Body of pancreas (tissue), 4 donors: ENCODE measurements around the gene USHBP1. TPM values are rescaled to one million over a fixed set of nuclear protein-coding genes. Genes with fewer than 3 reads are reported as not detected.

Experiments used
- ATAC-seq: fragments of 150-250 bp; one replicate; pipeline ENCODE4 v1.9.1; 2016
- DNase-seq, 4 donors: peaks; one replicate each; pipeline ENCODE4 v3.0.0-alpha.2; 2019
- H3K27ac ChIP-seq, 4 donors: fragments of 200-600 bp; sonication (generic); 1 replicate in 3 of 4; 2 replicates in 1 of 4; pipeline versions ENCODE4 v1.5.1 to v1.6.1; 2016 to 2019; ENCODE audit warnings: mild to moderate bottlenecking in 1 of 4, mixed read lengths in 1 of 4, moderate library complexity in 1 of 4
- H3K27me3 ChIP-seq, 2 donors: fragments of 200-600 bp; sonication (generic); one replicate each; pipeline ENCODE4 v1.6.0; 2016; ENCODE audit warnings: mild to moderate bottlenecking in 1 of 2
- H3K36me3 ChIP-seq, 2 donors: fragments of 200-600 bp; sonication (generic); replicated peaks in 1 of 2; 2 replicates each; pipeline ENCODE4 v1.5.1; 2016; ENCODE audit warnings: low read depth in 2 of 2; ENCODE audit not compliant: insufficient read depth in 1 of 2
- H3K4me1 ChIP-seq: fragments of 200-600 bp; sonication (generic); one replicate; pipeline ENCODE4 v1.6.0; 2016
- H3K4me3 ChIP-seq, 2 donors: fragments of 200-600 bp; sonication (generic); 1 replicate in 1 of 2; 2 replicates in 1 of 2; pipeline ENCODE4 v1.5.1; 2016 to 2019
- H3K9me3 ChIP-seq, 3 donors: fragments of 200-600 bp; sonication (generic); 1 replicate in 2 of 3; 2 replicates in 1 of 3; pipeline ENCODE4 v1.5.1; 2016
- POLR2A ChIP-seq, 3 donors: fragments of 450-650 bp; IDR thresholded peaks; one replicate each; pipeline ENCODE4 v1.6.1; 2016; ENCODE audit warnings: antibody characterized with exemption in 3 of 3, mild to moderate bottlenecking in 2 of 3
- WGBS, 2 donors: methylation state at CpG; one replicate each; pipeline ENCODE4 v1.1.5; 2017; 5-methylcytosine and 5-hydroxymethylcytosine counted together
- intact Hi-C: fragments of 100-400 bp; cut with DNase I; formaldehyde crosslinking; loops from one replicate; pipeline ENCODE4 v1.15.1; 2023
- total RNA-seq, 2 donors: library from RNA; depleted of rRNA; stranded (reverse); fragments of >200 nt; gene quantifications; one replicate each; pipeline ENCODE4 v1.1.0, GENCODE V29; 2016
- TF ChIP-seq, protein P1 (sequence below), 7 experiments: fragments of 450-650 bp in 4 of 7; fragments of 200-600 bp in 3 of 7; sonication (generic) in 3 of 7; IDR thresholded peaks; one replicate each; pipeline ENCODE4 v1.5.1; 2016 to 2019; ENCODE audit warnings: antibody characterized with exemption in 7 of 7

Gene USHBP1
- total RNA-seq, 2 donors from 2014 or later = 9.2 to 10.4 TPM

DNA sequence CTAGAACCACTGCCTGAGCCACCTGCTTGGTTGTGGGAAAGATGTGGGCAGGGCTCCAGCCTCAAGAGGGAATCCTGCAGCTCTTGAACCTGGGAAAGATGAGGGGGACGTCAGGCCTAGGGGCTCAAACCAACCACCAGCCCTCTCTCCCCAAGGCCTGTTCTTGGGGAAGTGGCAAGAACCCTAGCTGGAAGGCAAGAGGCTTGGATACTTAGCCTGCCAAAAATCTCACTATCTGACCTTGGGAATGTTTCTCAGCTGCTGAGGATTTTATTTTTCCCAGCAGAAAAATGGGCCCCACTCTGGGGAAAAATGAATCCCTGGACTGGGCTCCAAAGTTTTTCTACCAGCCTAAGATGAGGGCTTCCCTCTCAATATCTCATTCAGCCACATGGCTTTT, 4.6 kb downstream of the USHBP1 start:
- peak; percentile 73 for ATAC-seq

DNA sequence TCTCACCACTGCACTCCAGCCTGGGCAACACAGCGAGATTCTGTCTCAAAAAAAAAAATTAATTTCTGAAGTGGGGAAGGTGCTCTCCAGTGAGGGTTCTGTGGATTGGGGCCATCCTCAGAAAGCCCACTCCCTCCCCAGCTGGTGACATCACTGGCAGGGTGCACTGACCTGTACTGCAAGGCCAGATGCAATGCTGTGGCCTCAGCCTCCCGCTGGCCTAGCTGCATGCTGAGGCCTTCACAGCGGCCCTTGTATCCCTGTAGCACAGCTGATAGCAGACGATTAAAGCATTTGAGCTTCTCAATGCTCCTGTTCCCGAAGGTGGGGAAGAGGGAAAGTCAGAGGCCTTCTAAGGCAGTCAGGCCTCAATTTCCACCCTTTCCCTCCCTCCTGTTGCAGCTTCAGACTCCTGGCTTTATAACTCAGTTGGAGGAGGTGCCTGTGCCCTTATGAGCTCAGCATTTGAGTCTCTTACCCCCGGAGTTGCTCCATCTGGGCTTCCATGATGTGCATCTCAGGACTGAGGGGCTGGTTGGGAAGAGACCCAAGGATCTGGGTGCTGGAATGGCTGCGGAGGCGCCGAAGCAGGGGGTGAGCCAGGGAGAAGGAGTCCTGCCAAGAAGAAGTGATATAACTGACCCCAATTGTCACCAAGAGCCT, 5.3 kb downstream of the USHBP1 start:
- peak in 1 of 4 donors; percentile 42 for DNase-seq
- Histone ChIP-seq H3K9me3 (no peaks in the 10 kb centered on the region), H3K4me3 (no peak overlapping the region), H3K27me3 (no peaks in the 10 kb centered on the region), H3K4me1 (peaks cover 60% of the 10 kb centered on the region), H3K27ac (peak overlapping the region; percentile 57 to 87 (median 76)), H3K36me3 (no peaks in the 10 kb centered on the region)
- intact Hi-C loops = no loop called here
- no peak for ATAC-seq
- 64 to 75% methylated on average over 9 of the region's 9 CpGs for WGBS, 2 donors
- no peak for TF ChIP-seq POLR2A (IDR thresholded peaks at IDR 0.05)
- TF ChIP-seq, protein P1, sequence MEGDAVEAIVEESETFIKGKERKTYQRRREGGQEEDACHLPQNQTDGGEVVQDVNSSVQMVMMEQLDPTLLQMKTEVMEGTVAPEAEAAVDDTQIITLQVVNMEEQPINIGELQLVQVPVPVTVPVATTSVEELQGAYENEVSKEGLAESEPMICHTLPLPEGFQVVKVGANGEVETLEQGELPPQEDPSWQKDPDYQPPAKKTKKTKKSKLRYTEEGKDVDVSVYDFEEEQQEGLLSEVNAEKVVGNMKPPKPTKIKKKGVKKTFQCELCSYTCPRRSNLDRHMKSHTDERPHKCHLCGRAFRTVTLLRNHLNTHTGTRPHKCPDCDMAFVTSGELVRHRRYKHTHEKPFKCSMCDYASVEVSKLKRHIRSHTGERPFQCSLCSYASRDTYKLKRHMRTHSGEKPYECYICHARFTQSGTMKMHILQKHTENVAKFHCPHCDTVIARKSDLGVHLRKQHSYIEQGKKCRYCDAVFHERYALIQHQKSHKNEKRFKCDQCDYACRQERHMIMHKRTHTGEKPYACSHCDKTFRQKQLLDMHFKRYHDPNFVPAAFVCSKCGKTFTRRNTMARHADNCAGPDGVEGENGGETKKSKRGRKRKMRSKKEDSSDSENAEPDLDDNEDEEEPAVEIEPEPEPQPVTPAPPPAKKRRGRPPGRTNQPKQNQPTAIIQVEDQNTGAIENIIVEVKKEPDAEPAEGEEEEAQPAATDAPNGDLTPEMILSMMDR (IDR thresholded peaks at IDR 0.05) = no peak

More for the DNA sequence above, 4.6 kb downstream of the USHBP1 start:
- Histone ChIP-seq H3K36me3 (no peaks in the 10 kb centered on the region), H3K27me3 (no peaks in the 10 kb centered on the region), H3K27ac (peak overlapping the region; percentile 57 to 87 (median 76)), H3K4me3 (no peak overlapping the region), H3K9me3 (no peaks in the 10 kb centered on the region), H3K4me1 (peaks cover 55% of the 10 kb centered on the region)
- intact Hi-C loops = no loop called here
- DNase-seq = peak; percentile 55 to 64 (median 56)
- 31% methylated on average over 1 of the region's 1 CpG; no CpG with 5 or more reads in 1 of the 2 donors for WGBS, 2 donors
- TF ChIP-seq, protein P1 (IDR thresholded peaks at IDR 0.05) = no peak
- peak in 1 of 3 donors; percentile 48 for TF ChIP-seq POLR2A (IDR thresholded peaks at IDR 0.05)

DNA sequence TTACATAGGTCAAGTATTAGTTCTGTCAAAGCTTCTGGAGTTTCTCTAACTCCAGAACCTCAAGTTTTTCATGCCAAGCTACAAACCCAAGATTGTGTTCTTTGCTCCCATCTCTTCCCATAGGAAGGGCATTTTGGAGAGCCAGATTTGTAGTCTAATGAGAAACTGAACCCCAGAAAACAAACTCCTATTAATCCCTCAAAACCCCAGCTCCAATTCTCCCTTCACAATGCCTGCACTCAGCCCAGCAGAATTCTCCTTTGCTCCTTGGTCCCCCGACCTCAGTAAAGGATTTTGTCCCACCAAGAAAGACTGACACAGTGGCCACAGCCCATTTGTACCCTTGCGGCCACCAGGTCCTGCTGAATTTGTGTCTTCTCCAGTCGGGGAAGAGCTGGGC, 8.4 kb downstream of the USHBP1 start:
- Histone ChIP-seq H3K4me3 (no peak overlapping the region), H3K27ac (peak overlapping the region in 1 of 4 donors; percentile 90), H3K36me3 (no peaks in the 10 kb centered on the region), H3K27me3 (no peaks in the 10 kb centered on the region), H3K4me1 (peaks cover 56% of the 10 kb centered on the region), H3K9me3 (no peaks in the 10 kb centered on the region)
- intact Hi-C loops = no loop called here
- WGBS, 2 donors = 73 to 87% methylated on average over 3 of the region's 3 CpGs
- TF ChIP-seq POLR2A (IDR thresholded peaks at IDR 0.05) = no peak
- TF ChIP-seq, protein P1 (IDR thresholded peaks at IDR 0.05) = no peak
- no peak for ATAC-seq
- DNase-seq = no peak

DNA sequence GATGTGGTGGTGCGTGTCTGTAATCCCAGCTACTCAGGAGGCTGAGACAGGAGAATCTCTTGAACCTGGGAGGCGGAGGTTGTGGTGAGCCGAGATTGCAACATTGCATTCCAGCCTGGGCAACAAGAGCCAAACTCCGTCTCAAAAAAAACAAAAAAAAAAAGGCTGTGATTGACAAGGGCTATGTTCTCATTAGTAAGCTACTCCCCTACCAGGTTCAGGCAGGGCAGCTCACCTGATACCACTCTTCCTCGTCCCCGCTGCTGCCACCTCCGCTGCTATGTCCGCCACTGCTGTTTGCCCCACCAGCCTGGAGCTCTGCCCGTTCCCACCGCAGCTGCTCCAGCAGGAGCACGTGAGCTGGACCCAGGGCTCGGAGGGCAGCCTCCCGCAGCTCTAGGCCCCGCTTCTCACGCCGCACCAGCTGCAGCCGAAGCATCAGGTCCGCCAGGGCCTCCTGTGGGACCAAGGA, 9.4 kb downstream of the USHBP1 start:
- H3K4me3 ChIP-seq = no peak overlapping the region
- WGBS, 2 donors = 29 to 37% methylated on average over 5 to 17 of the region's 18 CpGs
- TF ChIP-seq, protein P1 (IDR thresholded peaks at IDR 0.05) = no peak
- peak in 2 of 3 donors; percentile 33 to 59 for TF ChIP-seq POLR2A (IDR thresholded peaks at IDR 0.05)
- intact Hi-C loops = no loop called here
- ATAC-seq (peak; percentile 90), DNase-seq (peak; percentile 64 to 81 (median 80))
- H3K36me3 ChIP-seq = no peaks in the 10 kb centered on the region
- H3K4me1 ChIP-seq = peaks cover 47% of the 10 kb centered on the region
- H3K9me3 ChIP-seq = no peaks in the 10 kb centered on the region
- no peaks in the 10 kb centered on the region for H3K27me3 ChIP-seq
- H3K27ac ChIP-seq = peak overlapping the region; percentile 65 to 90 (median 76)
